Neural progenitor cell (in vitro differentiated cells): ENCODE results near the gene GAP43. TPM values are rescaled to one million over a fixed set of nuclear protein-coding genes. Genes with fewer than 3 reads are reported as not detected.
A peak's percentile ranks its signal among the peaks of the same experiment; 100 is the strongest.

ENCODE experiments used
- DNase-seq: peaks from one replicate; pipeline ENCODE4 v3.0.0-alpha.2; 2016; ENCODE audit warnings: low spot score
- H2AFZ ChIP-seq: fragments of 200-600 bp; sonication (generic); replicated peaks from 2 replicates; pipeline ENCODE4 v1.6.1; 2016; ENCODE audit warnings: antibody characterized with exemption
- H3F3A ChIP-seq: fragments of 200-600 bp; sonication (generic); 2 replicates; pipeline ENCODE4 v1.6.1; 2016; ENCODE audit warnings: antibody characterized with exemption, low read depth
- H3K27ac ChIP-seq: fragments of 200-600 bp; sonication (generic); 2 replicates; pipeline ENCODE4 v1.5.1; 2016; ENCODE audit warnings: mild to moderate bottlenecking
- H3K27me3 ChIP-seq: fragments of 200-600 bp; sonication (generic); 2 replicates; pipeline ENCODE4 v1.6.1; 2016; ENCODE audit warnings: mild to moderate bottlenecking, moderate library complexity
- H3K36me3 ChIP-seq: fragments of 200-600 bp; sonication (generic); 2 replicates; pipeline ENCODE4 v1.5.1; 2016
- H3K4me1 ChIP-seq: fragments of 200-600 bp; sonication (generic); 2 replicates; pipeline ENCODE4 v1.6.1; 2016; ENCODE audit warnings: mixed run types
- H3K4me2 ChIP-seq: fragments of 200-600 bp; sonication (generic); 2 replicates; pipeline ENCODE4 v1.6.1; 2016
- H3K4me3 ChIP-seq: fragments of 200-600 bp; sonication (generic); 2 replicates; pipeline ENCODE4 v1.5.1; 2016
- H3K79me2 ChIP-seq: fragments of 200-600 bp; sonication (generic); 2 replicates; pipeline ENCODE4 v1.6.1; 2016; ENCODE audit warnings: low read depth
- H3K9ac ChIP-seq: fragments of 200-600 bp; sonication (generic); 2 replicates; pipeline ENCODE4 v1.6.1; 2016
- H3K9me3 ChIP-seq: fragments of 200-600 bp; sonication (generic); 2 replicates; pipeline ENCODE4 v1.5.1; 2016; ENCODE audit warnings: low read depth
- H4K20me1 ChIP-seq: fragments of 200-600 bp; sonication (generic); 2 replicates; pipeline ENCODE4 v1.6.1; 2016; ENCODE audit warnings: low read depth
- H3K27ac Mint-ChIP-seq: 3 replicates; pipeline ENCODE4 v1.8.0; 2021; ENCODE audit warnings: mixed read lengths
- H3K27me3 Mint-ChIP-seq: 2 replicates; pipeline ENCODE4 v1.8.0; 2022; ENCODE audit warnings: low read depth, mild to moderate bottlenecking, inconsistent platforms, moderate library complexity, mixed read lengths; ENCODE audit not compliant: insufficient read depth
- H3K36me3 Mint-ChIP-seq: 3 replicates; pipeline ENCODE4 v1.8.0; 2021; ENCODE audit warnings: mixed read lengths
- H3K4me1 Mint-ChIP-seq: 3 replicates; pipeline ENCODE4 v1.8.0; 2021; ENCODE audit warnings: mixed read lengths
- H3K4me3 Mint-ChIP-seq: 3 replicates; pipeline ENCODE4 v1.8.0; 2021; ENCODE audit warnings: mild to moderate bottlenecking, moderate library complexity, mixed read lengths
- H3K9me3 Mint-ChIP-seq: 3 replicates; pipeline ENCODE4 v1.8.0; 2020; ENCODE audit warnings: mixed read lengths
- CTCF ChIP-seq: fragments of 200-600 bp; sonication (generic); IDR thresholded peaks from 2 replicates; pipeline ENCODE4 v1.5.1; 2017; ENCODE audit warnings: antibody characterized with exemption, mild to moderate bottlenecking
- EZH2 ChIP-seq: fragments of 200-600 bp; sonication (generic); IDR thresholded peaks from 2 replicates; pipeline ENCODE4 v1.6.1; 2017; ENCODE audit warnings: antibody characterized with exemption, mild to moderate bottlenecking, moderate library complexity
- EZH2phosphoT487 ChIP-seq: fragments of 200-600 bp; sonication (generic); IDR thresholded peaks from 2 replicates; pipeline ENCODE4 v1.6.1; 2017; ENCODE audit warnings: antibody characterized with exemption
- total RNA-seq: library from RNA; depleted of rRNA; stranded (reverse); fragments of >200 nt; gene quantifications from 2 replicates; pipeline ENCODE4 v1.2.3, GENCODE V29; 2015; ENCODE audit warnings: low replicate concordance

Gene GAP43
- total RNA-seq, 1 donor from 2014 or later, result 5.0 TPM

DNA sequence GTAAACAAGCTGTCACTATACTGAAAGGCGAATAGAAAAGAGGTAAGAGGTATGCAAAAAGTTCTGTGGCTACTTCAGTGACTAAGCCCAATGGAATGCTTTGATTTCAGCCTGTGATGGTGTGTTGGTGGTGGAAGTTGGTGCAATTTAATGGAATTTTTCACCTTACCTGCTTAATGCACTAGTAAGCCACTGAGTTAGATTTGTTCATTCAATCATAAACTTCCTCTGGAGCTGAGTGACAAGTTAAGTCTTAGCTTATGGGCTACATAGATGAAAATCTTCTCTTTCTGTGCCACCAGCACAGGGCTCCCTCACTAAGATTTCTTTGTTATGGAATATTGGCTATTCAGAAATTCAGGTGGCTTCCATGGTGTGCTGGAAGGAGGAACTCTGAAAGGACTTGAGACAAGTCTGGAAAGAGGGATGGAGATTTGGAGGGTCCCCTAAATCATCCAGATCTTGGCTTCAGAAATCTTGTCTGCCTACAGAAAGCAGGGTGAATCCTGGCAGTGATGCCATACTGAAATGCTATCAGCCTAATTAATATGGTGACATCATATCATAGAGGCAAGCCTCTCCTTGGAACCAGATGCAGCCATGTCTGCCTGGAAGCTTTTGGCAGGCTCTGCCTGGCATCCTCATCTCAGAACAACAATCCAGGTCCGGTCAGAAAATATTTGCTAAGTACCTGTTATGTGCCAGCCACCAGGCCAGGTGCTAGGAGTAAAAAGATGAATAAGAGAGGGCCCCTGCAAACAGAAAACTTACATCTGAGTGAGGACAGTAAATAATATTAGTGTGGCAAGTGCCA, 8.1 kb upstream of the GAP43 start:
- no peak overlapping the region for H3K4me2 ChIP-seq
- H3K4me3 Mint-ChIP-seq, result no peak overlapping the region
- H3F3A ChIP-seq, result no peaks in the 10 kb centered on the region
- H3K79me2 ChIP-seq, result no peaks in the 10 kb centered on the region
- H3K27ac Mint-ChIP-seq, result no peak overlapping the region
- peak; percentile 15 for DNase-seq
- H4K20me1 ChIP-seq, result no peaks in the 10 kb centered on the region
- H3K9ac ChIP-seq, result no peak overlapping the region
- H2AFZ ChIP-seq, result no peak overlapping the region
- no peaks in the 10 kb centered on the region for H3K36me3 ChIP-seq
- H3K4me1 Mint-ChIP-seq, result peaks cover 3% of the 10 kb centered on the region
- no peak overlapping the region for H3K27ac ChIP-seq
- no peaks in the 10 kb centered on the region for H3K27me3 ChIP-seq
- TF ChIP-seq CTCF, result no peak
- no peak for TF ChIP-seq EZH2
- TF ChIP-seq EZH2phosphoT487, result no peak
- H3K9me3 ChIP-seq, result no peaks in the 10 kb centered on the region
- H3K36me3 Mint-ChIP-seq, result no peaks in the 10 kb centered on the region
- H3K4me3 ChIP-seq, result no peak overlapping the region
- no peaks in the 10 kb centered on the region for H3K4me1 ChIP-seq
- peaks cover 10% of the 10 kb centered on the region for H3K9me3 Mint-ChIP-seq
- peaks cover 3% of the 10 kb centered on the region for H3K27me3 Mint-ChIP-seq

GRCh38 chr3:115616461-115616860, 6.8 kb upstream of the GAP43 start:
- Mint-ChIP-seq H3K4me1 (peaks cover 3% of the 10 kb centered on the region), H3K27ac (no peak overlapping the region), H3K9me3 (peaks cover 10% of the 10 kb centered on the region), H3K4me3 (no peak overlapping the region), H3K36me3 (no peaks in the 10 kb centered on the region), H3K27me3 (peaks cover 3% of the 10 kb centered on the region)
- Histone ChIP-seq H4K20me1 (no peaks in the 10 kb centered on the region), H3K4me3 (no peak overlapping the region), H3K79me2 (no peaks in the 10 kb centered on the region), H3K9me3 (no peaks in the 10 kb centered on the region), H2AFZ (no peak overlapping the region), H3K27me3 (no peaks in the 10 kb centered on the region), H3K9ac (no peak overlapping the region), H3K4me1 (no peaks in the 10 kb centered on the region), H3K27ac (no peak overlapping the region), H3K4me2 (no peak overlapping the region), H3F3A (no peaks in the 10 kb centered on the region), H3K36me3 (no peaks in the 10 kb centered on the region)
- no peak for TF ChIP-seq CTCF
- TF ChIP-seq EZH2phosphoT487, result no peak
- TF ChIP-seq EZH2, result no peak
- no peak for DNase-seq

GRCh38 chr3:115617591-115617990, 5.7 kb upstream of the GAP43 start:
- no peak overlapping the region for H3K4me2 ChIP-seq
- no peak overlapping the region for H2AFZ ChIP-seq
- H3K4me3 ChIP-seq, result no peak overlapping the region
- TF ChIP-seq EZH2phosphoT487 (no peak), EZH2 (no peak), CTCF (no peak)
- H3K4me1 ChIP-seq, result no peaks in the 10 kb centered on the region
- Mint-ChIP-seq H3K27ac (no peak overlapping the region), H3K9me3 (peaks cover 5% of the 10 kb centered on the region), H3K27me3 (peaks cover 3% of the 10 kb centered on the region), H3K4me1 (peaks cover 3% of the 10 kb centered on the region), H3K4me3 (no peak overlapping the region), H3K36me3 (no peaks in the 10 kb centered on the region)
- DNase-seq, result no peak
- H3K36me3 ChIP-seq, result no peaks in the 10 kb centered on the region
- H3K9ac ChIP-seq, result no peak overlapping the region
- no peaks in the 10 kb centered on the region for H3K27me3 ChIP-seq
- H3K27ac ChIP-seq, result no peak overlapping the region
- H4K20me1 ChIP-seq, result no peaks in the 10 kb centered on the region
- no peaks in the 10 kb centered on the region for H3F3A ChIP-seq
- H3K9me3 ChIP-seq, result no peaks in the 10 kb centered on the region
- H3K79me2 ChIP-seq, result no peaks in the 10 kb centered on the region
